ENCODE data around the gene RBM33.

DNA sequence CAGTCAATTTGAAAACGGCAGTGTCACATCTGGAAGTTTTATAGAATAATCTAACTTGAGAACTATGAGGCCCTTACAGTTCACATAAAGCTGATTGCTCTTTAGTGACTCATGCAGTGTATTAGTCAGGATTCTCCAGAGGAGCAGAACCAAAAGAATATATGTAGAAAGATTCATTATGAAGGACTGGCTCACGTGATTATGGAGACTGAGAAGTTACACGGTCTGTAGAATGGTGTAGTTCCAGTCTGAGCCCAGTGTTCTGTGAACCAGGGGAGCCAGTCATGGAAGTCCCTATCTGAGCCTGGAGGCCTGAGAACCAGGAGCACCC, 21.5 kb downstream of the RBM33 start:
- TF ChIP-seq, protein P1, sequence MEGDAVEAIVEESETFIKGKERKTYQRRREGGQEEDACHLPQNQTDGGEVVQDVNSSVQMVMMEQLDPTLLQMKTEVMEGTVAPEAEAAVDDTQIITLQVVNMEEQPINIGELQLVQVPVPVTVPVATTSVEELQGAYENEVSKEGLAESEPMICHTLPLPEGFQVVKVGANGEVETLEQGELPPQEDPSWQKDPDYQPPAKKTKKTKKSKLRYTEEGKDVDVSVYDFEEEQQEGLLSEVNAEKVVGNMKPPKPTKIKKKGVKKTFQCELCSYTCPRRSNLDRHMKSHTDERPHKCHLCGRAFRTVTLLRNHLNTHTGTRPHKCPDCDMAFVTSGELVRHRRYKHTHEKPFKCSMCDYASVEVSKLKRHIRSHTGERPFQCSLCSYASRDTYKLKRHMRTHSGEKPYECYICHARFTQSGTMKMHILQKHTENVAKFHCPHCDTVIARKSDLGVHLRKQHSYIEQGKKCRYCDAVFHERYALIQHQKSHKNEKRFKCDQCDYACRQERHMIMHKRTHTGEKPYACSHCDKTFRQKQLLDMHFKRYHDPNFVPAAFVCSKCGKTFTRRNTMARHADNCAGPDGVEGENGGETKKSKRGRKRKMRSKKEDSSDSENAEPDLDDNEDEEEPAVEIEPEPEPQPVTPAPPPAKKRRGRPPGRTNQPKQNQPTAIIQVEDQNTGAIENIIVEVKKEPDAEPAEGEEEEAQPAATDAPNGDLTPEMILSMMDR (conservative IDR thresholded peaks at IDR 0.05; ENCODE audit: low read depth, low read length) = no peak
- TF ChIP-seq EZH2 (IDR thresholded peaks at IDR 0.05; ENCODE audit: borderline replicate concordance, low read depth, low read length, poor library complexity, severe bottlenecking) = no peak
